Vagina (tissue), 2 donors: ENCODE data around the gene PARD3.

ENCODE experiments used
- POLR2A ChIP-seq, 2 donors: fragments of 450-650 bp; IDR thresholded peaks; one replicate each; pipeline ENCODE4 v1.6.1; 2017; ENCODE audit warnings: antibody characterized with exemption in 2 of 2, mild to moderate bottlenecking in 2 of 2, moderate library complexity in 2 of 2
- TF ChIP-seq, protein P1 (sequence below), 3 experiments: fragments of 450-650 bp in 2 of 3; fragments of 200-600 bp in 1 of 3; sonication (generic) in 1 of 3; IDR thresholded peaks; one replicate each; pipeline ENCODE4 v1.5.1; 2017 to 2019; ENCODE audit warnings: antibody characterized with exemption in 3 of 3, mild to moderate bottlenecking in 2 of 3, moderate library complexity in 2 of 3

DNA sequence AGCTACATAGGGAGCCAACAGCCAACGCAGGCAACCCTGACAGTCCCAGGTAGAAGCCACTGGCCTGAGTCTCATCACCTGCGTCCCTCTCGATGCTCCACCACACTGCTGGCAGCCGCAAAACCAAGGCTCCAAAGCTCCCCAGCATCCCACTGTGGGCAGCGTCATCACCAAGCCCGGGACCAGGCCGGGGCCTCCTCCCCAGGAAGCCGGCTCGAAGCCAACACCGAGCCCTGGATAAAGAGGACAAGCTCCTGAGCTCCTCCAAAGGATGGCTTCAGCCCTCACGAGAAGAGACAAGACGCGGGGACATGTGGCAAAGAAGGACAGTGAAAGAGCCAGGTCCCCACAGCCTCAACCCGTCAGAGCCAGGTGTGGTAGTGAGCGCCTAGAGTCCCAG lies 23.9 kb downstream of the PARD3 start:
- TF ChIP-seq, protein P1, sequence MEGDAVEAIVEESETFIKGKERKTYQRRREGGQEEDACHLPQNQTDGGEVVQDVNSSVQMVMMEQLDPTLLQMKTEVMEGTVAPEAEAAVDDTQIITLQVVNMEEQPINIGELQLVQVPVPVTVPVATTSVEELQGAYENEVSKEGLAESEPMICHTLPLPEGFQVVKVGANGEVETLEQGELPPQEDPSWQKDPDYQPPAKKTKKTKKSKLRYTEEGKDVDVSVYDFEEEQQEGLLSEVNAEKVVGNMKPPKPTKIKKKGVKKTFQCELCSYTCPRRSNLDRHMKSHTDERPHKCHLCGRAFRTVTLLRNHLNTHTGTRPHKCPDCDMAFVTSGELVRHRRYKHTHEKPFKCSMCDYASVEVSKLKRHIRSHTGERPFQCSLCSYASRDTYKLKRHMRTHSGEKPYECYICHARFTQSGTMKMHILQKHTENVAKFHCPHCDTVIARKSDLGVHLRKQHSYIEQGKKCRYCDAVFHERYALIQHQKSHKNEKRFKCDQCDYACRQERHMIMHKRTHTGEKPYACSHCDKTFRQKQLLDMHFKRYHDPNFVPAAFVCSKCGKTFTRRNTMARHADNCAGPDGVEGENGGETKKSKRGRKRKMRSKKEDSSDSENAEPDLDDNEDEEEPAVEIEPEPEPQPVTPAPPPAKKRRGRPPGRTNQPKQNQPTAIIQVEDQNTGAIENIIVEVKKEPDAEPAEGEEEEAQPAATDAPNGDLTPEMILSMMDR (IDR thresholded peaks at IDR 0.05): no peak
- no peak for TF ChIP-seq POLR2A (IDR thresholded peaks at IDR 0.05)
